ENCODE measurements around the gene MIGA2.
"Not testable (repeated sequence)": the region's sequence is repeated elsewhere in the genome, so short reads cannot be mapped to it uniquely, and the experiment has no call there.

Gene MIGA2

DNA sequence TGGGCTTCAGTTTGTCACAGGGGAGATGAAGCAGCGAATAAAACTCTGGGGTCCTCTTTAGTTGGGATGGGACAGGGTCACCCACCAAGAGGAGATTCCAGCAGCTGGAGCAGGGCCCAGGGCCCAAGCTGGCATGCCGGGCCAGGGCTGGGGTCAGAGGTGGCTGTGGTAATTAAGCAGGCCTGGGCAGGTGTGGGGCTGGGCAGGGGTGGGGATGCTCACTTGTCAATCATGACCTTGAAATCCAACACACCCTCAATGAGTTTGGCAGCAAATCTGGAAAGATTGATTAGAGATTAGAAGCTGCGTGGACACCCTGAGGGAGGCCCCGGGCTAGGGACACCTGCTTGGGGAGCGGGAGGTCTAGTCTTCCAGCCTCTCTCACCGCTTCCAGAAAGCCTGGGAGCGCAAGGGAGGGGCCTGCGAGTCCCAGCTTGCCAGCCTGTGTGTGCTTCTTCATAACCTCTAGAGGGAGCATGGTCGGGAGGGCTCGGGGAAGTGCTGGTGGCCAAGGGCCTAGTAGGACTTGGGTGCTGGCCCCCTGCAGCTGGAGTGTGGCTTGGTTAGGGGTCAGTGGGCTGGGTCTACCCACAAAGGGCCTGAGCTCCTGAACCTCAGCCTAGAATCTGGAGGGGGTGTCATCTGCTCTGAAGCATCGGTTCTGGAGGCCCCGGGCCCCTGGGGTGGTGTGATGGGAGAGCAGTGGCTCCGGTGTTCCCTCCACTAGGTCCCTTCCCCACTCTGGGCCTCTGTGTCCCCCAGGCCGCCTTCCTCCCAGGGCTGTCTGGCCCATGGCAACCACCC is 66.6 kb downstream of the MIGA2 start:
- DNase-seq = no peak

- DNase-seq = no peak
Observed at GRCh38 chr9:129103595-129103965, 67.2 kb downstream of the MIGA2 start.

- no peak for DNase-seq
Observed at GRCh38 chr9:129104051-129104450, 67.6 kb downstream of the MIGA2 start.

- DNase-seq = no peak
Observed at GRCh38 chr9:129105857-129106694, 69.7 kb downstream of the MIGA2 start.

DNA sequence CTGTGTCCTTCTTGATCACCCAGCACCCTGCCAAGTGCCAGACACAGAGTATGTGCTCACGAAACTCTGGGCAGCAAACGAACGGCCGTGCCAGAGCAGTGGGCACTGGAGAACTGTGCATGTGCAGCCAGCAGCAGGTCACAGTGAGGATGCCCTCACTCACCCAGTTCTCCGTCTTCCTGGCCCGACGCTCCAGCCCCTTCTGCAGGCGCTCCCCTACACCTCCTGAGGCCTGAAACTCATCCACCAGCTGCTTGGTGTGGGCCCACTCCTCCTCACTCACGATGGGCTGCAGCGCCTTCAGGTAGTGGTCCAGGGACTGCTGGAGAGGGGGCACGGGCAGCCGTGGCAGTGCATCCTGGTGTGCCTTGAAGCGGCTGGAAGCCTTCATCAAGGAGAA is 71.2 kb downstream of the MIGA2 start:
- no peak for DNase-seq

- DNase-seq = no peak
Observed at GRCh38 chr9:129108083-129108804, 71.8 kb downstream of the MIGA2 start.

DNA sequence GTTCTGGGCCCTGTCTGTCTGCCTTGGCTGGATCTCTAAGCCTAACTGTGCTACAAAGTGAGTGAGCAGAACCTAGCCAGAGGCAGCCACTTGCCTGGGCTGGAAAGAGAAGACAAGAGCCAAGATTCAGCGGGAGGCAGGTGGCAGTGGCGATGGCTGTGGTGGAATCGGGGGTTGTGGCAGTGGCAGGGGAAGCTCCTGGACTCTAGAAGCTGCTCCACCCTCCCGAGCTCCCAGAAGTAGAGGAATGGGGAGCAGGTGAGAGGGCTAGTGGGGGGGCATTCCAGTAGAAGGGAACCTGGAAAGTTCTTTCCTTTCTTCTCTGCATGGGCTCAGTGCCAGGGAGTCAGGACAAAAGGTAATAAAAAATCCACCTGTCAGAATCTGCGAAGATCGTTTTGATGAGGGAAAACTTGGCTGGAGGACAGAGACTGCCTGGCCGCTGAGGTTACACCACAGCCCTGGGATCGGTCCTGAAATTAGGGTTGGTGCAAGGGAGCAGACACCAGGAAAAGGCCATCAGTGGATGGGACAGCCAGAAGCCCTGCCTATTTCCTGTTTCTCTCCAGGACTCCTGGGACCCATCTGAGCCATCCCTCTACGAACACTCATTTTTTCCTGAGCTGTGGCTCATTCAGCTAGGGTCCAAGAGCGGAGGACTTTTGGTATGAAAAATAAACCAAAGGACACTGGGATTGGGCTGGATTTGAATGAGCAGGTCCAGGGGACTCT is 72.5 kb downstream of the MIGA2 start:
- DNase-seq = no peak

DNA sequence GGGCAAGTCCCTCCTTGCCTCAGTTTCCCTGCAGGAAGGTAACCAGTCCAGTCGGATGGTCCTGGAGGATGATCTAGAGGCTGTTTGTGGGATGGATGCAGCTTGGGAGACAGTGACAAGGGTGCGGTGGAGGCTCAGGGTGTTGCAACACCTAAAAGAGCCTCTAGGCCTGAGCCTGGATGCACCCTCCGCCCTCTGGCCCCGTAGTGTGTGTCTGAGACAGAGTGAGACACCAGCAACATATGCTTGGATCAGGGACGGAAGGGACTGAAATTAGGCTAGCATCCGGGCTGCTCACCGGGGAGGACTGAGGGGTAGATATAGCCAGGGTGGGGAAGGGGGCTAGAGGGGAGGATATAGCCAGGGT is 73.1 kb downstream of the MIGA2 start:
- no peak for DNase-seq

- no peak for DNase-seq
Observed at GRCh38 chr9:129109952-129110739, 73.7 kb downstream of the MIGA2 start.

DNA sequence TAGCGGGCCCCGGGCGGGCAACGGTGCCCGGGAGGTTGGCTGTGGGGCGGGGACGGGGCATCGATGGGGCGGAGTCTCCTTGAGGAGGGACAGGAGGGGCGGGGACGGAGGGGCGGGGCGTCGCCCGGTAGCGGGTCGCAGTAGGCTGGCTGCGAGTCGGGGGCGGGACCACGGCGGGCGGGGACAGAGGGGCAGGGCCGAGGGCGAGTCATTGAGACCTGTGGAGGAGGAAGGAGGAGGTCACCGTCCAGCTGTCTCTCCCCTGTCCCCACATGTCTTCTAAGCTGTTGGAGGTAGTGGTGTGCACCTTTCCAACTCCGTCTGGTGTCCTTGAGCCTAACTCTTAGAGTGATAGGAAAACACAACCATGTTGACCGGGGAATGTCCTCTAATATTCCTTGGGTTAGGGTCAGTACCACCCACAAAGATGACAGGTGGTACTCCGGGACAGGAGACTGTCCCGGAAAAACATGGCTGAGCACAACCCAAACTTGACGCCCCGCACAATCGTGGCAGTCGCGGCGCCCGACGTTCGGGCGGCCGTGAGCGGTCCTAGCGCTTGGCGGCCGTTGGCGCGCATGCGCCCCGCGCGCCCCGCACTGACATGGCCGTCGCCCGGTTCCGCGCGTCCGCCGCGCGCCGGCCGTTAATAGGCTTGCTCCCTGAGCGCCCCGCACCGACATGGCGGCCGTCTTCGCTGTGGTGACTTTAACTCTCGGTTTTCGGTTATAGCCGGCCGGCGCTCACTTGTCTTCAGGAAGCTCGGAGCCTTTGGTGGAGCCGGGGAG is 74.5 kb downstream of the MIGA2 start, which contains the start of the genes CRAT and PTPA:
CRAT (minus strand) TSS at position 54 of the 788 bp plus-strand sequence. CDS start 284 bp downstream, outside the sequence.
PTPA (plus strand) TSS at position 676 of the 788 bp plus-strand sequence. CDS start 186 bp downstream, outside the sequence.
- DNase-seq = peak; percentile 95

GRCh38 chr9:129111528-129112151 is 75.2 kb downstream of the MIGA2 start:
- no peak for DNase-seq

- not testable (repeated sequence) for DNase-seq
Observed at GRCh38 chr9:129112526-129112925, 76.1 kb downstream of the MIGA2 start.

DNA sequence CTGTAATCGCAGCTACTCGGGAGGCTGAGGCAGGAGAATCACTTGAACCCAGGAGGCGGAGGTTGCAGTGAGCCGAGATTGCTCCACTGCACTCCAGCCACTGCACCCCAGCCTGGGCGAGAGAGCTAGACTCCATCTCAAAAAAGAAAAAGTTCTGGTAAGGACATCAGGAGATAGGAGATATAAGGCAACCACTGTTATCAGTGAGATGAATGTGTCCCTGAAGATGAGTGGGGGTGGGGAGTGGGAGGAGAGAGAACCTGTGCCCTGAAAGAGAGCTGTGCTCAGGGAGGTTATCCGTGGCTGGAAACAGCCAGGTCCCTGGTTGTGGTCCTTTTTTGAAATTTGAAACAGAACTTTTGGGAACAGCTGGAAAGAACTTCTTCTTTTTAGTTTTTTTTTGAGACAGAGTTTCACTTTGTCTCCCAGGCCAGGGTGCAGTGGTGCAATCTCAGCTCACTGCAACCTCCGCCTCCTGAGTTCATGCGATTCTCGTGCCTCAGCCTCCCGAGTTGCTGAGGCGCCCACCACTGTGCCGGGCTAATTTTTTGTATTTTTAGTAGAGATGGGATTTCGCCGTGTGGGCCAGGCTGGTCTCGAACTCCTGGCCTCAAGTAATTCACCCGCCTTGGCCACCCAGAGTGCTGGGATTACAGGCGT is 77.3 kb downstream of the MIGA2 start:
- no peak for DNase-seq

- no peak for DNase-seq
Observed at GRCh38 chr9:129118799-129119198, 82.4 kb downstream of the MIGA2 start.

DNA sequence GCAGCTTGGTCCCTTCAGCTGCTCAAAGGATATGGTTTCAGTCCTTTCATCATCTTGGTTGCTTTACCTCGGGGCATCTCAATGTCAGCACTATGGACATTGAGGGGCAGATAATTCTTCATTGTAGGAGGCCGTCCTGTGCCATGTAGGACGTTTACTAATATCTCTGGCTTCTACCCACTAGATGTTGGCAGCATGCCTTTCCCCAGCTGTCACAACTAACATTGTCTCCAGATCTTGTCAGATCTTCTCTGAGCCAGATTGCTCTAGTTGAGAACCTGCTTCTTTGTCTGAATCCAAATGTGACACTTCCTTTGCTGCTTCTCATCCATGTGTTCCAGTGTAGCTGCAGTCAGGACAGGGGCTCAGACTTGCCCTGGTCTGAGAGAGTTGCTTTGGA is 85.1 kb downstream of the MIGA2 start:
- DNase-seq = no peak
